Mesodermal cell (in vitro differentiated cells): ENCODE measurements around the gene GRM1.

Experiments used
- H3K27ac ChIP-seq: 2 replicates; pipeline ENCODE4 v1.7.0; 2013; ENCODE audit warnings: mild to moderate bottlenecking, low read depth, low read length, moderate library complexity; ENCODE audit not compliant: severe bottlenecking
- H3K36me3 ChIP-seq: 2 replicates; pipeline ENCODE4 v1.7.1; 2013; ENCODE audit warnings: mild to moderate bottlenecking, low read length, moderate library complexity; ENCODE audit not compliant: control insufficient read depth, insufficient read depth
- H3K4me1 ChIP-seq: one replicate; pipeline ENCODE4 v1.7.1; 2013; ENCODE audit warnings: mild to moderate bottlenecking, low read length; ENCODE audit not compliant: insufficient read depth, control insufficient read depth, poor library complexity, severe bottlenecking
- H3K4me3 ChIP-seq: 2 replicates; pipeline ENCODE4 v1.7.0; 2013; ENCODE audit warnings: low read length, control low read depth, mild to moderate bottlenecking; ENCODE audit not compliant: insufficient read depth, poor library complexity, severe bottlenecking; ENCODE audit errors: extremely low read depth
- H3K9me3 ChIP-seq: 2 replicates; pipeline ENCODE4 v1.7.1; 2013; ENCODE audit warnings: mild to moderate bottlenecking, low read length, moderate library complexity; ENCODE audit not compliant: control insufficient read depth
- WGBS, 2 experiments: methylation state at CpG; one replicate each; pipeline ENCODE4 v1.1.5; 2013; ENCODE audit warnings: missing lambda C conversion rate in 2 of 2; ENCODE audit not compliant: insufficient coverage in 2 of 2; 5-methylcytosine and 5-hydroxymethylcytosine counted together

GRM1 gene

DNA sequence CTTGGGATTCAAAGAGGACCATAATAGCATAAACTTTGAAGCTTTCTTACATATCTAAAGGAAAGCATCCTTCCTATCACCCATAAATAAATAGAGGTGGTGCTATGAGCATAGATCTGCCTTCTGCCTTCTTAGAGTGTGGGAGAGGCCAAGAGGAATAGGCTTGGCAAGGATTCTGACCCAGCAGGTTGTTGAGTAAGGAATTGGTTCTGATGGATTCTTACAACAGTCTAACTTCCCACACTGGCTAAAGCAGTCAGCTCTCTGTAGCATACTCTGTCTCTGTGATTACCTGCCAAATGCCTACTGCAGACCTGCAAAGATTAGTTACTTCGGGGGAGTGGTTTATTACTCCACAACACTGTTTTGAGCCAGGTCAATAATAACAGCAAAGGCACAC is 316.7 kb downstream of the GRM1 start:
- no peaks in the 10 kb centered on the region for H3K9me3 ChIP-seq
- 100% methylated on average over 1 of the region's 1 CpG; no CpG with 5 or more reads in 1 of the 2 experiments for WGBS, 2 experiments
- no peak overlapping the region for H3K4me3 ChIP-seq
- no peaks in the 10 kb centered on the region for H3K4me1 ChIP-seq
- no peaks in the 10 kb centered on the region for H3K36me3 ChIP-seq
- no peak overlapping the region for H3K27ac ChIP-seq

DNA sequence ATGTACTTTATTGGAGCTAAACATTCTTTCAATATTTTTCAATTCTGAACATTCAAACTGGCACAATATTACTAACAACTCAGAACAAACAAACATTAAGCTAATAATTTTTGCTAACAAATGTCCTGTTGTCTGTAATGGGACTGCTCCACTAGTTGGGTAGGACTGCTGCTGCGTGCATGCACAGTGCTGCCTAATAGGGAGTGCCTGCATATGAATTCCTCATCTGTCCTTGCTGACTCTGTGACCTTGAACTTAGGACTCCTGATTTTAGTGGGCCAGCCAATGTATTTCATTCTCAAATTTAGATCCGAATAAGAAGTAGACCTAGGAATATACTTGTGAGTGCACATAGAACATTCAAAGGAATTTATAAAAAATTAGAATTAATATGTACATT is 318.2 kb downstream of the GRM1 start:
- no peak overlapping the region for H3K4me3 ChIP-seq
- no peak overlapping the region for H3K27ac ChIP-seq
- no peaks in the 10 kb centered on the region for H3K9me3 ChIP-seq
- whole genome bisulfite sequencing, 2 experiments: 80 to 92% methylated on average over 1 of the region's 2 CpGs
- no peaks in the 10 kb centered on the region for H3K4me1 ChIP-seq
- no peaks in the 10 kb centered on the region for H3K36me3 ChIP-seq

GRCh38 chr6:146347690-146348089 is 318.8 kb downstream of the GRM1 start:
- 83 to 100% methylated on average over 1 to 2 of the region's 3 CpGs for WGBS, 2 experiments
- H3K27ac ChIP-seq: no peak overlapping the region
- no peaks in the 10 kb centered on the region for H3K9me3 ChIP-seq
- no peaks in the 10 kb centered on the region for H3K4me1 ChIP-seq
- H3K36me3 ChIP-seq: no peaks in the 10 kb centered on the region
- no peak overlapping the region for H3K4me3 ChIP-seq

- H3K9me3 ChIP-seq: no peaks in the 10 kb centered on the region
- H3K4me3 ChIP-seq: no peak overlapping the region
- peaks cover 7% of the 10 kb centered on the region for H3K4me1 ChIP-seq
- 85 to 100% methylated on average over 2 of the region's 3 CpGs for WGBS, 2 experiments
- H3K27ac ChIP-seq: no peak overlapping the region
- no peaks in the 10 kb centered on the region for H3K36me3 ChIP-seq
Observed at GRCh38 chr6:146351018-146351417, 322.2 kb downstream of the GRM1 start.

DNA sequence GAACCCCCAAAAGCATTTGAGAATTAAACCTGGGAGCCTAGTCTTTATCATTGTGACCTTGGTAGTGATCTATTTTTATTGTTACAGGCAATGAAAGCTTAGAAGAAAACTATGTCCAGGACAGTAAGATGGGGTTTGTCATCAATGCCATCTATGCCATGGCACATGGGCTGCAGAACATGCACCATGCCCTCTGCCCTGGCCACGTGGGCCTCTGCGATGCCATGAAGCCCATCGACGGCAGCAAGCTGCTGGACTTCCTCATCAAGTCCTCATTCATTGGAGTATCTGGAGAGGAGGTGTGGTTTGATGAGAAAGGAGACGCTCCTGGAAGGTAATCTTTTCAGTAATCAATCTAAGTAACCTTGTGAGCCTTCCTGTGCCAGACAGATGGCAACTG is 323.3 kb downstream of the GRM1 start:
- Histone ChIP-seq H3K36me3 (no peaks in the 10 kb centered on the region), H3K27ac (no peak overlapping the region)
- WGBS, 2 experiments: 100% methylated on average over 1 of the region's 5 CpGs; no CpG with 5 or more reads in 1 of the 2 experiments

GRCh38 chr6:146354451-146354850 is 325.6 kb downstream of the GRM1 start:
- 94 to 100% methylated on average over 1 to 2 of the region's 3 CpGs for WGBS, 2 experiments
- H3K36me3 ChIP-seq: no peaks in the 10 kb centered on the region
- H3K4me1 ChIP-seq: peaks cover 29% of the 10 kb centered on the region
- no peaks in the 10 kb centered on the region for H3K9me3 ChIP-seq
- no peak overlapping the region for H3K27ac ChIP-seq
- no peak overlapping the region for H3K4me3 ChIP-seq

More for the DNA sequence above, 323.3 kb downstream of the GRM1 start:
- no peaks in the 10 kb centered on the region for H3K9me3 ChIP-seq
- H3K4me1 ChIP-seq: peaks cover 7% of the 10 kb centered on the region
- no peak overlapping the region for H3K4me3 ChIP-seq

DNA sequence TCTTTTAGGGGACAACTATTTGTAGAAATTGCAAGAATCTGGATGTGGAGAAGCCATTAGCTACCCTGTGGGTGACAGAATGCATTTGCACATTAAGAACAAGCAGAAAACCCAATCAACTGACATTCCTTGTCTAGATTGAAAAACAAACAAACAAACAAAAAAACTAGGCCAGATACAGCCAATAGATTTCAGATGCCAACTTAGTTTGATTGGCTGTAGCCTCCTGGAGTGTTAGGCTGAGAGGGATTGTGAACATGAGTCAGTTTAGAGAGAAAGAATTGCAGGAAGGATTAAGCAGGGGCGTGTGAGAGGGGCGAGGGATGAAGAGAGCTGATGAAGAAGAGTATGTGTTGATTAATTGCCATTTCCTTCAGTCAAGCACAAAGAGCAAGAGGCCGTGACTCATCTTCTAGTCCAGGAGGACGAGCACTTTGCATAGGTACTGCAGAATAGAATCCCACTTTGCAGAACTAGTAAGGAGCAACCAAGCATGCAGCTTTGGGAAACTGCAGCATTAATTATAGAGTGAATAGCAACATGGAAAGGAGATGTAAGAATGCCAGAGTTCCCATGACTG is 326.7 kb downstream of the GRM1 start:
- 46 to 65% methylated on average over 4 of the region's 4 CpGs for WGBS, 2 experiments
- Histone ChIP-seq H3K27ac (no peak overlapping the region), H3K4me3 (no peak overlapping the region)

DNA sequence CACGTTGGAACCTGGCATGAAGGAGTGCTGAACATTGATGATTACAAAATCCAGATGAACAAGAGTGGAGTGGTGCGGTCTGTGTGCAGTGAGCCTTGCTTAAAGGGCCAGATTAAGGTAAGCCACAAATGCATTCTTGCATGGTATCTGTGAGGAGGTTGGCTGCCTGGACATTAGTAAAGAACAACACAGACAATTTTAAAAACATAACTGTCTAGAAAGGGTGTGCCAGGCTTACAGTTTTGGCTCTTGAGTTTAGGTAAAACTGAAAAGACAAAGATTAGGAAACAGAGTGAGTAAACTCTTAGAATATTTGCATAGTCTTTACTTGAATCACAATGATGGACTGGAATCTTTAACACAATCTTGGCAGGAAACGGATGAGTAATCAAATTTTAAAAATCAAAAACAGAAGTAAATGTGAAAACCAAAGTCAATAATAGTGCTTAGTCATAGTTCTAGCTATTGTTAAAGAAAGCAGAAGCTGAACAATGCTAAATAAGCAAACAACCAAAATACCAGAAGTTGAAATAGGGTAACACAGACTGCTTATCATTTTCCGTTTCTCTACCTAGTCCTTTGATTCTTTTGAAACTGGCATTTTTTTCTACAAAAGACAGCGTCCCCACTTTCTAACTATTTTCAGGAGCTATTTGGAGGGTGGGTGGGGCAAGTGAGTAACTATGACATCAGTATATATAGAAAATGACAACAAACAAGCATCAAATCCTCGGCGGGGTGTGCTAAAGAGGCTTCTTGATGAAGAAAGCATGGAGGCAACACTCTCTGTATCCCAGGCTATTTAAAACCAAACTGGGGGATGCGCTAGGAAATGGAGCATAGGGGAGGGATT is 328.9 kb downstream of the GRM1 start:
- 83 to 97% methylated on average over 1 to 4 of the region's 8 CpGs for WGBS, 2 experiments
- Histone ChIP-seq H3K4me3 (no peak overlapping the region), H3K4me1 (peaks cover 29% of the 10 kb centered on the region), H3K9me3 (no peaks in the 10 kb centered on the region), H3K36me3 (no peaks in the 10 kb centered on the region), H3K27ac (peak overlapping the region; percentile 48)

More for the DNA sequence above, 326.7 kb downstream of the GRM1 start:
- Histone ChIP-seq H3K4me1 (peaks cover 29% of the 10 kb centered on the region), H3K36me3 (no peaks in the 10 kb centered on the region), H3K9me3 (no peaks in the 10 kb centered on the region)

DNA sequence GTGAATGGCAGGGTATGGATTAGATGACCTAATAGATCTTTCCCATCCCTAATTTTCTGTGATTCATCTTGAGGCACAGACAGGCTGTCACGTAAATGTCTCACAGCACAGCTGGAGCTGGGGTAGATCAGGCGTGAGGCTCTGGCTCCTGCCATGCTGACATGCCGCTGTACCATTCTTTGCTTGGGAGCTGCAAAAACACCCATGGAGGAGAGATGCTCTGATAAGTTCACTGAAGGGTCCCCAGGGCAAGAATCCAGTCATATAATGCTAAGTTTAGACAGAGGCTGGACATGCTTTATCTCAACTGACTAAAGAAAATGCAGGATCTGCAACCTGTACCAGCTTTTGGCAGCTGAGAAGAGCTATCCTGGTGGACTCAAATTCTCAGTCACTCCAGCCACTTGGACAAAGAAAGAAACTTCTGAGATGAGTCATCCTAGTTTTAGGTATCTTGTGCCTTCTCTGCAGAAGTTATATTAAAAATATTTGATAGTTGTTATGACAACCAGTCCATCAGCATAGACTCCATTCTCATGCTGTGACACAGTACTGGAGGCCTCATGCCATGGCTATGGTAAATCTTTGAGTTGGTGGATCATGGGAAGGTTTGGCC is 329.7 kb downstream of the GRM1 start:
- H3K36me3 ChIP-seq: no peaks in the 10 kb centered on the region
- H3K9me3 ChIP-seq: no peaks in the 10 kb centered on the region
- peak overlapping the region; percentile 48 for H3K27ac ChIP-seq
- peaks cover 29% of the 10 kb centered on the region for H3K4me1 ChIP-seq
- H3K4me3 ChIP-seq: no peak overlapping the region
- 76 to 82% methylated on average over 3 of the region's 3 CpGs for WGBS, 2 experiments

DNA sequence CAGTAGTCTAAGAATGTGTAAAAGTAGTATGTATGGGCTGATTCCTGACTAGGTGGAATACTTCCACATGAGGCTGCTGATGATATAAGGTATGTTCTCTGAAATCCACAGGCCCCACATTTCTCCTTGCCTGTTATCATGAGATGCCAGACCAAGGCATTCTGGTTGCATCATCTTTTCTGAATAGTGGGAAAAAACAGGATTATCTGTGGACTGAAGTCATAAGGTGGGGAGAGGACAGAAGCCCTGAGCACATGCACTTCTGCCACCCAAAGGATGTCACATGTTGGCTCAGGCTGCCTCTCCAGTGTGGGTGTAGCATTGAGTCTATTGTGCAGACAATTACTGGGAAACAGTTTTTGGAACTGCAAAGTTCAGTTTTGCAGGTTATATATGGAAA is 330.3 kb downstream of the GRM1 start:
- no peaks in the 10 kb centered on the region for H3K36me3 ChIP-seq
- peaks cover 29% of the 10 kb centered on the region for H3K4me1 ChIP-seq
- H3K9me3 ChIP-seq: no peaks in the 10 kb centered on the region
- H3K4me3 ChIP-seq: no peak overlapping the region
- no peak overlapping the region for H3K27ac ChIP-seq
